GM21390 (cell line): Measurements from ENCODE around the gene KLKB1.
"Not testable (repeated sequence)": the region's sequence is repeated elsewhere in the genome, so short reads cannot be mapped to it uniquely, and the experiment has no call there.

Experiments used
- ATAC-seq: cut with Tn5 transposase; IDR thresholded peaks from one replicate; pipeline ENCODE4 v1.9.1; 2021; ENCODE audit not compliant: unreplicated experiment

KLKB1 gene

DNA sequence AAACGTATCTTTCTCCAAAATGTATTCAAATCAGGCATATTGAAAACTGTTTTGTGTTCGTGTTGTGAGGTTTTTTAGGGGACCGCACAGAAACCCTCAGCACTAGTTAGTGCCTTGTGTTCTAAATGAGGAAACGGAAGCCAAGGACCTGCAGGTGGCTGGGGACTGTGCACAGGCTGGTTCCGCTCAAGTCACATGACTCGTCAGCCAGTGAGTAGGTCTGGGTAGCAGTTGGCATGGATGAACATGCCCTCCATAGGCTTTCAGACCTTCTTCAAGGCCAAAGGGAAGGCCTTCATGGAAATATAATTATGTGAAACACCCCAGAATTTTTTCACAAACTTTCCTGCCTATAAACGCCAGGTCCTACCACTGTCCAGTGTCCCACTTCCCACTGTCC is 37.4 kb downstream of the KLKB1 start:
- ATAC-seq: no peak

GRCh38 chr4:186265250-186265649 is 37.9 kb downstream of the KLKB1 start:
- ATAC-seq: not testable (repeated sequence)

DNA sequence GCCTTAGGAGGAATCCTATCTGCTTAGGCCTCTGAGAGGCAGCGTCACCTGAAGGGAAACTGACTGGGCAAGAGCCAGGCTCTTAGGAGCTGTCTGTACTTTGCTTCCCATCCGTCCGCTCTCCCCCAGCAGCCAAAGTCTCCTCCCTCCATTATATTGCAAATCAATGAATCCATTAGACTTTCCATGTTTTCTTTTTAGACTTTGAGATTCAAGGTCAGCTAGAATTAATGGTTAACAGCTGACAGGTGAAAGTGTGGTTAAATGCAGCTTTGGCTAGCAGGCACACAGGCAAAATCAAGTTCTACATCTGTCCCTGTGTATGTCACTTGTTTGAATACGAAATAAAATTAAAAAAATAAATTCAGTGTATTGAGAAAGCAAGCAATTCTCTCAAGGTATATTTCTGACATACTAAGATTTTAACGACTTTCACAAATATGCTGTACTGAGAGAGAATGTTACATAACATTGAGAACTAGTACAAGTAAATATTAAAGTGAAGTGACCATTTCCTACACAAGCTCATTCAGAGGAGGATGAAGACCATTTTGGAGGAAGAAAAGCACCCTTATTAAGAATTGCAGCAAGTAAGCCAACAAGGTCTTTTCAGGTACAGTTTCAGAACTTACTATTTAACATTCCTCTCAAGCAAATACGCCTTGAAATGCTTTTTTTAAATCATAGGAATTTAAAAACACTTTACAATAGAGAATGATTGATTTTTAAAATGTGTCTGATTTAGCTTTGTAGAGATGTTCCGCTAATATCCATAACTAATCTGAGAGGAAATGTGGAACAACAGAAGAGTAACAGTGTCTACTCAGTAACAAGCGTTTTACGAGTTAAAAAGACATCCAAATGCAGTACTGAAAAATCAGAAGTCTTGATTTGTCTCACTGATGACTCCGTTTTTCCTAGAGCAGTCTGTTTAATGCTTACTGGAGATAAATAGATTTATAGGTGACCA is 38.7 kb downstream of the KLKB1 start, which contains the start of gene F11:
TSS of gene F11 (plus strand) at position 507 of the 970 bp plus-strand sequence. CDS start 948 bp downstream, outside the sequence.
- no peak for ATAC-seq

- ATAC-seq: no peak
Measured at GRCh38 chr4:186266729-186267456, 39.6 kb downstream of the KLKB1 start.

GRCh38 chr4:186271081-186271678 is 43.9 kb downstream of the KLKB1 start:
- ATAC-seq: no peak

- ATAC-seq: no peak
Measured at GRCh38 chr4:186272699-186273391, 45.5 kb downstream of the KLKB1 start.

- ATAC-seq: not testable (repeated sequence)
Measured at GRCh38 chr4:186273392-186273789, 46.1 kb downstream of the KLKB1 start.

DNA sequence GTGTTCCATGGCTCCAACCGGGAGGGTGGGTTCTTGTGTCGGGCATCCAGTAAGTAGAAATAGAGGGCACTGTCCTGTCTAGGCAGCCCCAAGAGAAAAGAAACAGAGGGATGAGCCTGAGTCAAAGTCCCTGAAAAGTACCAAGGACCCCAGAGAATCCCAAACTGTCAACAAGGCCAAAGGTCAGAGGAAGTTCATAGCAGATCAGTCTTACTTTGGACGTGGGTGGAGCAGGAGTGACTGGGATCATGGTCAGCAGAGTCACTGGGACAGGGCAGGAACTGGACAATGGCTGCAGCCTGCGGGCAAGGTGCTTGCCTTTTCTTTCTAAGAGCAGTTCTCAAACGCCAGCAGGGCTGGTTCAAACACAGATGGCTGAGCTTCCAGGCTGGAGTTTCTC is 56.0 kb downstream of the KLKB1 start:
- ATAC-seq: no peak

- ATAC-seq: no peak
Measured at GRCh38 chr4:186285147-186285546, 57.8 kb downstream of the KLKB1 start.

DNA sequence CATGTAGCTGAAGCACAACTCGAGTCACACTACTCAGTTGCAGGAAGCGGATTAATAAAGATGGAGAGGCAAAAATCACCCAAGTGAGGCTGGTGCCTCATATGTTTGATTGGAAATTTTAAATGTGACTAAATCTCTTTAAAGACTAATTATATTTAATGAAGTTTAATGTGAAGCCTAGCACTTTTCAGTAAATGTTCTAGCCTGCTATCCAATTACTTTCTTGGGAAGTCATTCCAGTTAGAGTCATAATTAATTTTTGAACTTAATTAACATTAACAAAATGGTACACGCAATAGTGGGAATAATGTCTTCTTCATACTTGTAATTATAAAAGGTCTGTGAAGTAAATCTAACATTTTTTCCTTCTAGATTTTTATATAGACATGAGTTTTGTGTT is 59.3 kb downstream of the KLKB1 start:
- no peak for ATAC-seq

GRCh38 chr4:186291256-186291890 is 64.1 kb downstream of the KLKB1 start:
- no peak for ATAC-seq

DNA sequence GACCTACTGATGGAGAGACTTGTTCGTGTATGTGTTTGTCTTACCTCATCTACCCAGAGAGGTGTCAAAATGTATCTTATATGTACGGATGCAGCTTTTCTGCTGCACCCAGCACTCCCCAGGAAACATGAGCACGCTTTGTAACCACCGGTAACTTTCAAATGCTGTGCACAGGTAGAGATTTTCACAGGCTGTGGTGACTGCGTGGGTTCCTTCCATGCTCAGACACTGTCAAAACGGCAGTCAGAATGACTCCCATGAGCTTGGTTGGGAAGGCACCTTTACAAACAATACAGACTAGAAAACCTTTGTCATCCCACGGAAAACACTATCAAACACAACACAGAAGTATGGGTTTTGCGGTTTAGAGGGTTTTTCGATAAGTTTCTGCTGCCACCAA is 66.9 kb downstream of the KLKB1 start:
- no peak for ATAC-seq

GRCh38 chr4:186296481-186296880 is 69.2 kb downstream of the KLKB1 start:
- ATAC-seq: no peak

DNA sequence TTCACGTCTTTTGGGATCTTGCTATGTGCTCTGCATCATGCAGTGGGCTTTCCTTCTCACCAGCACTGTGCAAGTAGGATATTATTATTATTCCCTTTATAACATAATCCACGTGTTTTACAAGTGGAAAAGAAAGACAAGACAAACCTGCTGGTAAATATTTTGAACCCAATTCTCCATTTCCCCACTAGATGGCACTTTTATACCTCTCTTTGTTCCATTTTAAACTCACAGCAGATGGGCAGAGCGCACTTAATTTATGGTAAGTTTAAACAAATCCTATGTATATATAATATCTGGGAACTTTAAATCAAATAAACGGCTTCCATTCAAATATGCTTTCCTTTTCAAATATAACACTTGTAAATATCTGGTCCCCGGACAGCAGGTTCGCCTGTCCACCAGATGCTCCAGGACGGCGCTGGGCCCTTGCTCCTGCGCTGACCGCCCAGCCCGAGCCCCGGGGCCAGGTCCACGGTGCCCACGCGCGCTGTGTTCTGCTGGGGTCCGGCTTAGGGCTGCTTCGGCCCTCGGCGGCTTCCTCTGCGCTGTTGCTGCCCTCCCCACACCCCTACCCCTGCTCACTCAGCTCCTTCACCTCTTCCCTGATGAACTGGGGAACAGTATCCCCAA is 69.8 kb downstream of the KLKB1 start:
- no peak for ATAC-seq

DNA sequence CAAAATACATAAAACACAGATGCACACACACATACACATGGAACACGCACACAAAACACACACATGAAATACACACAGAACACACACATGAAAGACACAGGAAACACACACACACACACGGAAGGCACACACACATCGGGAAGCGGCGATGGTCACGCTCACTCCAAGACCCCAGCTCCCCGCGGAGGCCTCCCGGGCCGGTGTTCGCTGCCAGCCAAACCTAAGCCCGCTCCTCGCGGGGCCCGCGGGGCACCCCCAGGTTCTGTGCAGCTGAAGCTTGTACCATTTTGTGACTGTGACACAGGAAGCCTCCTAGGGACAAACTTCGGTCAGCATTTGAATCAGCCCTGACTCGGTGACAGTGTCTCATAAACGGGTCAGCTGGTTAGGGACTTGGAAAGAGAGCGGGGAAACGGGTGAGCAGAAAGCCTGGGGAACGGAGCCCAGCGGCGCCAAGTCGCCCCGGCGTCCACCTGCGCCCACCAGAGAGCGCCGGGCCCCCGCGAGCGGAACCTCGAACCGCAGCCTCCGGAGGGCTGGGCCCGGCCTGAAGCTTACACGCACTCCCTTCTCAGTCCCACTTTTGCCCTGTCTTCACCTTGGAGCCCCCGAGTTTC is 70.8 kb downstream of the KLKB1 start:
- ATAC-seq: no peak

- ATAC-seq: no peak
Measured at GRCh38 chr4:186299291-186299690, 72.0 kb downstream of the KLKB1 start.

DNA sequence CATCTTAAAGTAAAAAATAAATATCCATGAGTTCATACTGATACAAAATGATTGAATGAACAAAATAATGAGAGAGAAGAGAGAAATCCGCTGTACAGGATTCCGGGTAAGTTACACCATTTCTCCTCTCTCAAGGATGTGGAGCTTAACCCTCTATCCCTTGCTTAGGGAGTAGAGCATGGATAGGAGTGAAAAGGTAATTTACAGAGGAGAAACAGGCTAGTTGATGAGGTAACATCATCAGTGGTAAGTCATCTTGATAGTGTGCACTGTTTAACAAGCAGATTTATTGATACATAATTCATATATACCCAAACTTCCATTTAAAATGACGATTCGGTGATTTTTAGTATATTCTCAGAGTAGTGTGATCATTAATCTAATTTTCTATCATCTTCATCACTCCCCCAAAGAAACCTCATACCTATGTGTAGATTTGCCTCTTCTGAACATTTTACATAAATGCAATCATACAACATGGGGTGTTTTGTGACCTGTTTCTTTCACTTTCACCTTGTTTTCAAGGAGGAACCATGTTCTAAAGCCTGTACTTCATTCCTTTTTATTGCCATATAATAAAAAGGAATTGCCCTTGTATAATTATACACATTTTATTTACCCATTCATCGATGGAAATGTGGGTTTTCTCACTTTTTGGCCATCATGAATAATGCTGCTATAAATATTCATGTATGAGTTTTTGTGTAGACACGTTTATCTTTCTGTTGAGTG is 73.5 kb downstream of the KLKB1 start:
- ATAC-seq: no peak

GRCh38 chr4:186304216-186304615 is 76.9 kb downstream of the KLKB1 start:
- no peak for ATAC-seq
